IPS DF 6.9 (cell line): Measurements from ENCODE around the gene UNC93B1.
A peak's percentile ranks its signal among the peaks of the same experiment; 100 is the strongest.
"Not testable (repeated sequence)": the region's sequence is repeated elsewhere in the genome, so short reads cannot be mapped to it uniquely, and the experiment has no call there.

Experiments
- DNase-seq: peaks from one replicate; pipeline ENCODE4 v3.0.0-alpha.2; 2013; ENCODE audit warnings: low read depth, low spot score
- H3K27ac ChIP-seq: one replicate; pipeline ENCODE4 v1.5.1; 2013; ENCODE audit warnings: low read length, control low read depth
- H3K27me3 ChIP-seq: 2 replicates; pipeline ENCODE4 v1.6.1; 2013; ENCODE audit warnings: mild to moderate bottlenecking, low read length; ENCODE audit not compliant: control insufficient read depth, insufficient read depth
- H3K36me3 ChIP-seq: 2 replicates; pipeline ENCODE4 v1.6.1; 2013; ENCODE audit warnings: low read length; ENCODE audit not compliant: control insufficient read depth, insufficient read depth
- H3K4me1 ChIP-seq: 2 replicates; pipeline ENCODE4 v1.6.1; 2013; ENCODE audit warnings: low read length; ENCODE audit not compliant: control insufficient read depth, insufficient read depth
- H3K4me3 ChIP-seq: 2 replicates; pipeline ENCODE4 v1.5.1; 2013; ENCODE audit warnings: mild to moderate bottlenecking, low read length
- H3K9me3 ChIP-seq: 2 replicates; pipeline ENCODE4 v1.6.1; 2013; ENCODE audit warnings: low read length, inconsistent platforms; ENCODE audit not compliant: control insufficient read depth, insufficient read depth
- WGBS: extraction: QIAGEN DNeasy Blood & Tissue Kit; methylation state at CpG from one replicate; pipeline ENCODE4 v1.1.7; 2013; ENCODE audit warnings: mixed read lengths, missing lambda C conversion rate; ENCODE audit not compliant: insufficient read length, insufficient coverage; 5-methylcytosine and 5-hydroxymethylcytosine counted together

The UNC93B1 gene

DNA sequence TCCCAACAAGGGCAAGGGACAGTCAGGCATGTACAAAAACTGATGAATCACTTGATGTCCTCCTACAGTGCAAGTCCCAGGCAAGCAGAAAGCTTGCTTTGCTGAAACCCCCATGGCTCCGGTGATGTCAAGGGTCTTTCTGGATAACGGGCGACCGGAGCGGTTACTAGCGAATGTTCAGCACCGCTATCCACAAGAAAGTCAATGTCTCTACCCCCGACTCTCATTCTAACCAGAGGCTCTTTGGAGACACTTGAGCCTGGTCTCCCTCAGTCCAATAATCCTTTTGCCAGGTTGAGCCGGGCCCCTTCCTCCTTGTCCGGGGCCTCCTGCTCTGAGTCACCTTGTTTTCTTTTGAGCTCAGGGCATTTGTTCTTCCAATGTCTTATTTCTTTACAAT is 22.7 kb downstream of the UNC93B1 start:
- H3K9me3 ChIP-seq, H3K4me3 ChIP-seq, H3K27me3 ChIP-seq, H3K4me1 ChIP-seq, H3K36me3 ChIP-seq, H3K27ac ChIP-seq, DNase-seq: not testable (repeated sequence)
- WGBS = no CpG with 5 or more reads among the region's 10 CpGs

DNA sequence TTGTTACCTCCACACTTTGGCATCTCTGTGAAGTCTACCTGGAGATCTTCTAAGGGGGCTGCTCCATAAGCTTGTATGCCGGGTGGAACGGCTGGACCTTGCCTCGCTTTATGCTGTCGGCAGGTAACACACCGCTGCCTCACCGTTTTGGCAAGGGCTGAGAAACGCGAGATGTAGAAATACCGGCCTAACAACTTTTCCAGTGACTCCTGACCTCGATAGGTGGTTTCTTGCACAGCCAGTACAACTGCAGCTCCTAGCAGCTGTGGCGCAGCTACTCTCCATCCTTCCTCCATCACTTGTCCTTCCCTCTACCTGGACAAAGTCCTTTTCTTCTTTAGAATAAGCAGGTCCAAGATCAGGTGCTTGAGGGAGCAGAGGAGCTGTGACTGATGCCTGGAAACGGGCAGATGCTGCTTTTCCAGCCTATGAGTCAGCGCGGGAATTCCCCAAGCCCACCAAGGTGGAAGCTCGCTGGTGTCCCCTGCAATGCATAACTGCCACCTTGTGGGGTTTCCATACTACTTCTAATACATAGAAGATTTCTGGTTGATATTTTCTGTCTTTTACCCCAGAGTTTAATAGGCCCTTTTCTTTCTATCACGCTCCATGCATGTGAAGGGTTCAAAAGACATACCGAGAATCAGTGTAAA is 25.0 kb downstream of the UNC93B1 start:
- not testable (repeated sequence) for DNase-seq, H3K4me3 ChIP-seq, H3K27me3 ChIP-seq, H3K4me1 ChIP-seq, H3K9me3 ChIP-seq, H3K36me3 ChIP-seq, H3K27ac ChIP-seq
- WGBS = no CpG with 5 or more reads among the region's 17 CpGs

- not testable (repeated sequence) for H3K4me3 ChIP-seq, H3K9me3 ChIP-seq, H3K4me1 ChIP-seq, H3K27ac ChIP-seq, H3K36me3 ChIP-seq, H3K27me3 ChIP-seq, DNase-seq
- WGBS = no CpG with 5 or more reads among the region's 12 CpGs
These were observed 29.2 kb downstream of the UNC93B1 start for GRCh38 chr11:67974746-67975145.

DNA sequence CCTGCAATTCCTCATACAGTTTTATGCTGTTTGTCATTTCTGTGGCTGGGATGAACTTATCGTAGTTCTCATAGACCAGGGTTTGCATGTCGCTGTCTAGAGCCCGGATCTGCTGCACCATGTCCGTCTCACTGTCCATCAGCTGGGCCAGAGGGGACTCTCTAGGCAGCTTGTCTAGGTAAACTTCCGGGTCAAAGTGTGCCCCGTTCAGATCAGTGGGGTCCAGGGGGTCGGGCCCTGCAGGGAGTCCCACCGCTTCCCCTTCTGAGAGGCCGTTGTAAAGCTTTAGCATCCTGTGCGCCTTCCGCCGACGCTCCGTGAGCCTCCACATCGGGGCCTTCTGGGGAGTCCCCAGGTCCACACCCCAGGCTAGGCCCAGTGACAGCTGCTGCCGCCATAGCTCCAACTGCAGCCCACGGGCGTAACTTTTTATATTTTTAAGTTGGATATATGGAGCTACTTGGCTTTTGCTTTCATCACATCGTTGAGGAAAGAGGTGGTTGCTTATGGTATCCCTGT is 38.0 kb downstream of the UNC93B1 start:
- not testable (repeated sequence) for H3K27me3 ChIP-seq, H3K9me3 ChIP-seq, H3K4me1 ChIP-seq, DNase-seq, H3K36me3 ChIP-seq, H3K27ac ChIP-seq, H3K4me3 ChIP-seq
- WGBS = no CpG with 5 or more reads among the region's 19 CpGs

GRCh38 chr11:67964746-67965145 is 39.2 kb downstream of the UNC93B1 start:
- H3K27me3 ChIP-seq, DNase-seq, H3K4me3 ChIP-seq, H3K27ac ChIP-seq, H3K36me3 ChIP-seq, H3K4me1 ChIP-seq, H3K9me3 ChIP-seq: not testable (repeated sequence)

- H3K27me3 ChIP-seq, H3K4me1 ChIP-seq, DNase-seq, H3K27ac ChIP-seq, H3K4me3 ChIP-seq, H3K9me3 ChIP-seq, H3K36me3 ChIP-seq: not testable (repeated sequence)
- no CpG with 5 or more reads among the region's 6 CpGs for WGBS
These were observed 40.0 kb downstream of the UNC93B1 start for GRCh38 chr11:67963879-67964278.

- not testable (repeated sequence) for H3K4me1 ChIP-seq
- no CpG with 5 or more reads among the region's 16 CpGs for WGBS
These were observed 40.7 kb downstream of the UNC93B1 start for GRCh38 chr11:67963217-67963616.

GRCh38 chr11:67956236-67956635 is 47.7 kb downstream of the UNC93B1 start:
- WGBS = no CpG with 5 or more reads among the region's 6 CpGs
- H3K4me3 ChIP-seq, H3K27ac ChIP-seq: not testable (repeated sequence)

More at GRCh38 chr11:67963217-67963616, 40.7 kb downstream of the UNC93B1 start:
- H3K9me3 ChIP-seq, DNase-seq, H3K27me3 ChIP-seq, H3K4me3 ChIP-seq, H3K27ac ChIP-seq, H3K36me3 ChIP-seq: not testable (repeated sequence)

DNA sequence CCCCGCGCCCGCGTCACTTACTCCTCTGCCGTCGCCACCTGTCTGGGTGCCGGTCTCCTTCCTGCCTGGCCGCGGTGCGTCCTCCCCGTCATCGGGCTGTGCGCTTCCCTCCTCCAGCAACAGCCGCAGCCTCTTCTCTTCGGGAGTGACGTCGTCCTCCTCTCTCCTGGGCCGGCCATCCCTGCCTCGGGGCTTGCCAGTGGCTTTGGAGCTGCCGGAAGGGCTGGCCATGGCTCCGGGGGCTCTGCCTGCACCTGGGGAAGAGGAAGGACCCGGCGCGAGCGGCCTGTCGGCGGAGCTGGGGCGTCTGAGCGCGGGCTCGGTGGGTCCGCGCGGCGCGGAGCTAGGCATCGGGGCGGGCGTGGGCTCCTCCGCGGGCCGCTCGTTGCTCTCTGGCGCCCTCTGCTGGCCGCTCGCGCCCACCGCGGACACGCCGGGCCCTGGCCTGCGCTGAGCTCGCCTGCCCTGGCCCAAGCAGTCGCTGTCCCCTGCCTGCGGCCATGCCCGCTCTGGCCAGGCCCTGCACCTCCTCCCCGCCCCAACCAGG is 48.4 kb downstream of the UNC93B1 start:
- WGBS = no CpG with 5 or more reads among the region's 57 CpGs
- H3K4me3 ChIP-seq = peak overlapping the region; percentile 47; the same call in 1 of the 2 replicates

More at GRCh38 chr11:67956236-67956635, 47.7 kb downstream of the UNC93B1 start:
- not testable (repeated sequence) for H3K27me3 ChIP-seq, H3K36me3 ChIP-seq, DNase-seq, H3K4me1 ChIP-seq, H3K9me3 ChIP-seq

GRCh38 chr11:67954971-67955370 is 48.9 kb downstream of the UNC93B1 start:
- no CpG with 5 or more reads among the region's 26 CpGs for WGBS

More for the DNA sequence above, 48.4 kb downstream of the UNC93B1 start:
- H3K27me3 ChIP-seq, DNase-seq, H3K9me3 ChIP-seq, H3K27ac ChIP-seq, H3K4me1 ChIP-seq, H3K36me3 ChIP-seq: not testable (repeated sequence)

DNA sequence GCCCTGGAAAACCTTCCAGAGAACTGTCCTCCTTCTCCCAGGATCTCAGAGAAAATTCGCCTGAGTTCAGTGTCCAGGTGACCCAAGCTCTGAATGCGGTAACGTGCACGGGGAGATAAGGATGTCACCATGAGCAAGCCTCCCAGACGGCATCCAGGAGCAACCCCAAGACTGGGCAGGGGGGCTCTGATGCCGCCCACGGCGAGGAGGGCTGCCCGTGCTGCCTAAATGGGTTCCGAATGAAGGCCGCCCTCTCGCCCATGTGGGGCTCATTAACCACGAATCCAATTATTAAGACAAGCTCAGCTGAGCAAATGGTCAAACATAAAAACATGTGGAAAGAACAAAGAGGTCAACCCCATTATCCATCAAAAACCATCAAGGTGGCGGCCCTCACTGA is 49.6 kb downstream of the UNC93B1 start:
- H3K27ac ChIP-seq, H3K36me3 ChIP-seq, H3K9me3 ChIP-seq, H3K4me1 ChIP-seq, DNase-seq, H3K27me3 ChIP-seq, H3K4me3 ChIP-seq: not testable (repeated sequence)
- no CpG with 5 or more reads among the region's 14 CpGs for WGBS

More at GRCh38 chr11:67954971-67955370, 48.9 kb downstream of the UNC93B1 start:
- not testable (repeated sequence) for H3K4me1 ChIP-seq, H3K27me3 ChIP-seq, H3K27ac ChIP-seq, H3K9me3 ChIP-seq, H3K36me3 ChIP-seq, DNase-seq
- peak overlapping the region; percentile 30; the same call in 1 of the 2 replicates for H3K4me3 ChIP-seq
